Activated CD8-positive, alpha-beta T cell treated with anti-CD3 and anti-CD28 coated beads, Interleukin-2, amount 10 ng/mL, durations not matched to agents 7 days and 5 days (primary cell): ENCODE data around the gene NELFB. TPM values are rescaled to one million over a fixed set of nuclear protein-coding genes. Genes with fewer than 3 reads are reported as not detected.

Source experiments
- ATAC-seq: fragments of 150-1000 bp; cut with Tn5 transposase; one replicate; pipeline ENCODE4 v1.10.0; 2021; ENCODE audit warnings: moderate library complexity
- CTCF ChIA-PET: fragments of 350-600 bp; sonication (Branson Sonifier 250); formaldehyde crosslinking; loops from one replicate; lab custom pipeline; 2021; ENCODE audit warnings: antibody characterized with exemption; lab: Charles Lee
- POLR2A ChIA-PET: fragments of 350-600 bp; sonication (Branson Sonifier 250); formaldehyde crosslinking; loops from one replicate; lab custom pipeline; 2021; ENCODE audit warnings: antibody characterized with exemption; lab: Charles Lee
- DNase-seq: peaks from one replicate; pipeline ENCODE4 v3.0.0-alpha.2; 2020
- H3K27ac Mint-ChIP-seq: one replicate; pipeline ENCODE4 v1.8.0; 2021; ENCODE audit warnings: mild to moderate bottlenecking, mixed read lengths
- H3K27me3 Mint-ChIP-seq: one replicate; pipeline ENCODE4 v1.8.0; 2021; ENCODE audit warnings: low read depth, mixed read lengths
- H3K36me3 Mint-ChIP-seq: one replicate; pipeline ENCODE4 v1.8.0; 2021; ENCODE audit warnings: low read depth, mixed read lengths
- H3K4me1 Mint-ChIP-seq: one replicate; pipeline ENCODE4 v1.8.0; 2021; ENCODE audit warnings: low read depth, mixed read lengths
- H3K4me3 Mint-ChIP-seq: one replicate; pipeline ENCODE4 v1.8.0; 2021; ENCODE audit warnings: mild to moderate bottlenecking, mixed read lengths
- H3K9me3 Mint-ChIP-seq: one replicate; pipeline ENCODE4 v1.8.0; 2022; ENCODE audit warnings: mixed read lengths; ENCODE audit not compliant: insufficient read depth
- total RNA-seq, 2 experiments: library from RNA; stranded (reverse); gene quantifications; one replicate each; pipeline ENCODE4 v1.2.3, GENCODE V29; 2021

NELFB gene
- total RNA-seq, 2 experiments from 2014 or later = 68.6 to 68.8 TPM

- Mint-ChIP-seq H3K27ac (peak within 1 kb of the TSS; percentile 87), H3K9me3 (no peaks in the 10 kb centered on the region), H3K36me3 (no peaks in the 10 kb centered on the region), H3K4me1 (peaks cover 19% of the 10 kb centered on the region), H3K4me3 (peak within 1 kb of the TSS; percentile 80), H3K27me3 (no peaks in the 10 kb centered on the region)
- POLR2A ChIA-PET = interaction anchor here (0.7 to 3.7 kb wide), 7 partner anchors 14 to 138 kb away, joined by 3 to 28 read pairs (median 4); partner anchors contain the start of genes ANAPC2, MAN1B1, SSNA1 and TUBB4B
- DNase-seq = peak; percentile 60
- ATAC-seq = no peak
- CTCF ChIA-PET = interaction anchor here (0.9 to 6.7 kb wide), 10 partner anchors 11 to 178 kb away, joined by 3 to 73 read pairs (median 4); partner anchors contain the start of genes ANAPC2, NPDC1, SSNA1 and TUBB4B
Observed at GRCh38 chr9:137224830-137225694, 30.1 kb upstream of the NELFB start, which contains the start of gene CYSRT1. Gene CYSRT1 (plus strand): TSS chr9:137225174. CDS start chr9:137225622, 448 bp downstream.

- no peak overlapping the region for H3K4me3 Mint-ChIP-seq
- POLR2A ChIA-PET = interaction anchor here (1.1 to 3.7 kb wide), 3 partner anchors 11 to 110 kb away, joined by 3 to 21 read pairs (median 3); partner anchors contain the start of gene TUBB4B
- H3K4me1 Mint-ChIP-seq = peaks cover 18% of the 10 kb centered on the region
- DNase-seq = no peak
- H3K9me3 Mint-ChIP-seq = no peaks in the 10 kb centered on the region
- CTCF ChIA-PET = interaction anchor here (0.9 to 6.7 kb wide), 10 partner anchors 11 to 196 kb away, joined by 3 to 73 read pairs (median 4); partner anchors contain the start of genes ANAPC2, NPDC1 and SSNA1
- no peak for ATAC-seq
- H3K36me3 Mint-ChIP-seq = no peaks in the 10 kb centered on the region
- H3K27me3 Mint-ChIP-seq = no peaks in the 10 kb centered on the region
- no peak overlapping the region for H3K27ac Mint-ChIP-seq
Observed at GRCh38 chr9:137225699-137226331, 29.3 kb upstream of the NELFB start.

GRCh38 chr9:137226338-137227053 lies 28.6 kb upstream of the NELFB start:
- Mint-ChIP-seq H3K27me3 (no peaks in the 10 kb centered on the region), H3K36me3 (no peaks in the 10 kb centered on the region), H3K4me1 (peaks cover 17% of the 10 kb centered on the region), H3K27ac (no peak overlapping the region), H3K4me3 (no peak overlapping the region), H3K9me3 (no peaks in the 10 kb centered on the region)
- CTCF ChIA-PET = interaction anchor here (1.1 to 6.7 kb wide), 16 partner anchors 10 to 197 kb away, joined by 3 to 73 read pairs (median 4); partner anchors contain the start of genes ANAPC2, NPDC1 and SSNA1
- ATAC-seq (no peak), DNase-seq (no peak)
- POLR2A ChIA-PET = interaction anchor here (1.1 to 1.5 kb wide), 4 partner anchors 10 to 140 kb away, joined by 3 to 9 read pairs (median 3); partner anchors contain the start of genes MAN1B1 and TUBB4B

- DNase-seq = peak; percentile 89
- peak within 1 kb of the TSS; percentile 54 for H3K27ac Mint-ChIP-seq
- H3K4me1 Mint-ChIP-seq = peaks cover 17% of the 10 kb centered on the region
- no peak within 1 kb of the TSS for H3K4me3 Mint-ChIP-seq
- CTCF ChIA-PET = interaction anchor here (0.6 to 6.7 kb wide), 17 partner anchors 9 to 437 kb away, joined by 3 to 73 read pairs (median 4); partner anchors contain the start of genes ANAPC2, SSNA1, TMEM141 and TUBB4B
- ATAC-seq = peak; percentile 52
- POLR2A ChIA-PET = interaction anchor here (1.0 to 1.5 kb wide), 6 partner anchors 10 to 140 kb away, joined by 3 to 9 read pairs (median 3); partner anchors contain the start of genes MAN1B1 and TUBB4B
- no peaks in the 10 kb centered on the region for H3K9me3 Mint-ChIP-seq
- H3K36me3 Mint-ChIP-seq = no peaks in the 10 kb centered on the region
- no peaks in the 10 kb centered on the region for H3K27me3 Mint-ChIP-seq
Observed at GRCh38 chr9:137227054-137227852, 27.9 kb upstream of the NELFB start, which contains the start of gene RNF224. Gene RNF224 (plus strand): TSS chr9:137227502. CDS start chr9:137228336, 834 bp downstream.

GRCh38 chr9:137227853-137228505 lies 27.1 kb upstream of the NELFB start:
- peak overlapping the region; percentile 54 for H3K27ac Mint-ChIP-seq
- CTCF ChIA-PET = interaction anchor here (0.6 to 6.7 kb wide), 12 partner anchors 9 to 437 kb away, joined by 3 to 73 read pairs (median 6); partner anchors contain the start of genes ANAPC2, SSNA1, TMEM141 and TUBB4B
- POLR2A ChIA-PET = interaction anchor here (1.0 to 1.4 kb wide), 3 partner anchors 13 to 110 kb away, joined by 3 to 9 read pairs (median 4); partner anchors contain the start of gene TUBB4B

GRCh38 chr9:137228506-137228967 lies 26.6 kb upstream of the NELFB start:
- no peak overlapping the region for H3K4me3 Mint-ChIP-seq
- CTCF ChIA-PET = interaction anchor here (1.7 to 6.7 kb wide), 2 partner anchors 8 to 104 kb away, joined by 4 to 73 read pairs; no protein-coding TSS in a partner anchor
- H3K27ac Mint-ChIP-seq = no peak overlapping the region
- no peak for DNase-seq
- no peak for ATAC-seq
- H3K4me1 Mint-ChIP-seq = peaks cover 12% of the 10 kb centered on the region
- no peaks in the 10 kb centered on the region for H3K9me3 Mint-ChIP-seq
- no peaks in the 10 kb centered on the region for H3K27me3 Mint-ChIP-seq
- no peaks in the 10 kb centered on the region for H3K36me3 Mint-ChIP-seq
- POLR2A ChIA-PET = no interaction called here

More at GRCh38 chr9:137227853-137228505, 27.1 kb upstream of the NELFB start:
- no peaks in the 10 kb centered on the region for H3K36me3 Mint-ChIP-seq
- peaks cover 15% of the 10 kb centered on the region for H3K4me1 Mint-ChIP-seq
- no peak overlapping the region for H3K4me3 Mint-ChIP-seq
- no peaks in the 10 kb centered on the region for H3K9me3 Mint-ChIP-seq
- ATAC-seq (no peak), DNase-seq (no peak)
- H3K27me3 Mint-ChIP-seq = no peaks in the 10 kb centered on the region

- ATAC-seq (no peak), DNase-seq (no peak)
- Mint-ChIP-seq H3K36me3 (no peaks in the 10 kb centered on the region), H3K4me3 (no peak overlapping the region), H3K4me1 (peaks cover 12% of the 10 kb centered on the region), H3K9me3 (no peaks in the 10 kb centered on the region), H3K27ac (no peak overlapping the region), H3K27me3 (no peaks in the 10 kb centered on the region)
- POLR2A ChIA-PET = interaction anchor here (0.6 to 1.2 kb wide), 2 partner anchors 40 to 1677 kb away, joined by 3 read pairs; no protein-coding TSS in a partner anchor
- CTCF ChIA-PET = interaction anchor here (1.2 kb wide), 1 partner anchor 194 kb away, joined by 3 read pairs; no protein-coding TSS in a partner anchor
Observed at GRCh38 chr9:137228968-137229896, 25.9 kb upstream of the NELFB start.

GRCh38 chr9:137229903-137230704 lies 25.0 kb upstream of the NELFB start:
- Mint-ChIP-seq H3K27ac (no peak overlapping the region), H3K36me3 (no peaks in the 10 kb centered on the region), H3K4me1 (peaks cover 7% of the 10 kb centered on the region), H3K27me3 (peaks cover under 1% of the 10 kb centered on the region), H3K9me3 (no peaks in the 10 kb centered on the region), H3K4me3 (no peak overlapping the region)
- POLR2A ChIA-PET = interaction anchor here (0.6 to 1.2 kb wide), 2 partner anchors 41 to 1678 kb away, joined by 3 read pairs; no protein-coding TSS in a partner anchor
- CTCF ChIA-PET = interaction anchor here (1.2 kb wide), 1 partner anchor 195 kb away, joined by 3 read pairs; no protein-coding TSS in a partner anchor
- ATAC-seq = no peak
- no peak for DNase-seq
